ENCODE results near the gene ARHGAP8.

The ARHGAP8 gene

DNA sequence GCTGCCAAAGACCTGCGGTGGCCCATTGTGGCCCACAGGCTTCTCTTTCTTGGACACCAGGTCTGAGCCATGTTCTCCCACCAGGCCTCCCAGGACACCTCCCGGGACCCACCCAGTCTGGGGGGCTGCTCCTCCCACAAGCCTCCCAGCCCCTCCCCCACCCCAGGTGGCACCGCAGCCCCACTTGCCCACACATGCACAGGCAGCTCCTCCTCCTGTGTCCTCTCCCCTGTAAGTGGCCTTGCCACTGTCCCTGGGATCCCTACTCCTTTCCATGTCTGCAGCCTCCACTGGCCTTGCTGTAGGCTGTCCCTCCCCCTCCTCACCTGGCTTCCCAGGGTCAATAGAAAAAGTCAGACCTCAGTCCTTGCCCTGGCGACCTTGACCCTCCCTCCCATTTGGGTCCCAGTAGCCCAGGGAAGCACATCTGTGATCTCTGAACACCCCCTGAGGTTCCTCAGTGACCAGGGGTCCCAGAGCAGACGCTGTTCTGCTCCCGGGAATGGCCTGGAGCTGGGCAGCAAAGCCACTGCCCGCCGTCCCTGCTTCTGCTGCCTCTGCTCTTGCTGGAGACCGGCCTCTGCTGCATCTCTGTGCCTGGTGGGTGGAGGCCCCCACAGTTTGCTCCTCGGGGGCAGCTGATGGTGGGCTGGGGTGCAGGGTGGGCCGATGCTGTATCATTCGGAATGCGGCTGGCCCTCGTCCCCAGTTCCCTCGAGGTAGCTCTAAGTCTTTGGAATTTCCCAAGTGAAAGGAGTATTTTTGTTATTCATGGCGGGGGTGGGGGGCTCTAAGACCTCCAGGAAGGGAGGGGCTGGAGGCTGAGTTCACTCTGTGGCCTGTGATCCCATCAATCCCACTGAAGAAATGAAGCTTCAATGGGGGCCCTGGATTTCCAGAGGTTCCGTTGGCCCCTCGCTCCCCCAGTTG lies 43.6 kb downstream of the ARHGAP8 start:
- Histone ChIP-seq H3K4me2 (ENCODE audit: insufficient read depth, low read length, poor library complexity, severe bottlenecking) (no peak overlapping the region), H2BK12ac (ENCODE audit: low read length) (no peak overlapping the region), H4K91ac (ENCODE audit: low read depth, low read length, poor library complexity) (peak overlapping the region; percentile 73), H3K4me3 (ENCODE audit: low read length in 2 of 2) (no peak overlapping the region), H3K9ac (ENCODE audit: low read depth, low read length, poor library complexity) (peak overlapping the region; percentile 24), H3K9me3 (replicated peaks in 1 of 2; ENCODE audit: control insufficient read depth in 2 of 2, insufficient read depth in 1 of 2, low read depth in 1 of 2, low read length in 2 of 2) (no peaks in the 10 kb centered on the region), H3K27ac (replicated peaks; ENCODE audit: low read length) (no peak overlapping the region), H2AK5ac (ENCODE audit: low read depth, low read length) (no peak overlapping the region), H2BK120ac (ENCODE audit: low read depth, low read length) (no peak overlapping the region), H3K23ac (ENCODE audit: low read depth, low read length, poor library complexity) (peak overlapping the region; percentile 13), H3K18ac (ENCODE audit: low read length) (peak overlapping the region; percentile 68), H3K79me1 (ENCODE audit: low read depth, low read length) (no peaks in the 10 kb centered on the region), H3K14ac (ENCODE audit: low read length) (no peak overlapping the region), H3K4me1 (ENCODE audit: control insufficient read depth in 2 of 2, insufficient read depth in 1 of 2, low read depth in 1 of 2, low read length in 2 of 2) (peaks cover 0 to 7% of the 10 kb centered on the region in 2 donors), H3K36me3 (replicated peaks in 1 of 2; ENCODE audit: control insufficient read depth in 2 of 2, insufficient read depth in 2 of 2, low read length in 2 of 2) (no peaks in the 10 kb centered on the region), H3K27me3 (ENCODE audit: control insufficient read depth in 3 of 3, insufficient read depth in 3 of 3, low read depth in 1 of 3, low read length in 3 of 3) (peaks cover 0 to 8% (median 0%) of the 10 kb centered on the region in 3 experiments), H2BK5ac (ENCODE audit: low read length) (no peak overlapping the region), H4K8ac (ENCODE audit: low read depth, low read length) (no peak overlapping the region), H2AFZ (ENCODE audit: low read length) (no peak overlapping the region), H2BK15ac (ENCODE audit: low read length) (peak overlapping the region; percentile 25), H3K4ac (ENCODE audit: low read length) (no peak overlapping the region)
- no CpG with 5 or more reads among the region's 18 CpGs for WGBS, 2 donors (ENCODE audit: extremely low coverage in 2 of 2, insufficient read length in 2 of 2, insufficient replicate concordance in 1 of 2)
- no peak for DNase-seq (ENCODE audit: low spot score)

GRCh38 chr22:44797181-44797725 lies 44.9 kb downstream of the ARHGAP8 start:
- H2BK120ac ChIP-seq (ENCODE audit: low read depth, low read length): no peak overlapping the region
- peaks cover 0 to 8% (median 0%) of the 10 kb centered on the region in 3 experiments for H3K27me3 ChIP-seq (ENCODE audit: control insufficient read depth in 3 of 3, insufficient read depth in 3 of 3, low read depth in 1 of 3, low read length in 3 of 3)
- H4K91ac ChIP-seq (ENCODE audit: low read depth, low read length, poor library complexity): no peak overlapping the region
- no peak overlapping the region for H4K8ac ChIP-seq (ENCODE audit: low read depth, low read length)
- no peak overlapping the region for H3K27ac ChIP-seq (replicated peaks; ENCODE audit: low read length)
- no peak overlapping the region for H2BK12ac ChIP-seq (ENCODE audit: low read length)
- peaks cover 0 to 7% of the 10 kb centered on the region in 2 donors for H3K4me1 ChIP-seq (ENCODE audit: control insufficient read depth in 2 of 2, insufficient read depth in 1 of 2, low read depth in 1 of 2, low read length in 2 of 2)
- no peaks in the 10 kb centered on the region for H3K9me3 ChIP-seq (replicated peaks in 1 of 2; ENCODE audit: control insufficient read depth in 2 of 2, insufficient read depth in 1 of 2, low read depth in 1 of 2, low read length in 2 of 2)
- H3K23ac ChIP-seq (ENCODE audit: low read depth, low read length, poor library complexity): no peak overlapping the region
- H2AFZ ChIP-seq (ENCODE audit: low read length): no peak overlapping the region
- H3K79me1 ChIP-seq (ENCODE audit: low read depth, low read length): no peaks in the 10 kb centered on the region
- peak overlapping the region; percentile 56 for H3K14ac ChIP-seq (ENCODE audit: low read length)
- no peak overlapping the region for H2AK5ac ChIP-seq (ENCODE audit: low read depth, low read length)
- WGBS, 2 donors (ENCODE audit: extremely low coverage in 2 of 2, insufficient read length in 2 of 2, insufficient replicate concordance in 1 of 2): no CpG with 5 or more reads among the region's 9 CpGs
- H3K36me3 ChIP-seq (replicated peaks in 1 of 2; ENCODE audit: control insufficient read depth in 2 of 2, insufficient read depth in 2 of 2, low read length in 2 of 2): no peaks in the 10 kb centered on the region
- no peak overlapping the region for H2BK15ac ChIP-seq (ENCODE audit: low read length)
- H3K18ac ChIP-seq (ENCODE audit: low read length): peak overlapping the region; percentile 57
- H3K4me2 ChIP-seq (ENCODE audit: insufficient read depth, low read length, poor library complexity, severe bottlenecking): no peak overlapping the region
- no peak overlapping the region for H2BK5ac ChIP-seq (ENCODE audit: low read length)
- H3K4me3 ChIP-seq (ENCODE audit: low read length in 2 of 2): no peak overlapping the region
- no peak for DNase-seq (ENCODE audit: low spot score)
- H3K9ac ChIP-seq (ENCODE audit: low read depth, low read length, poor library complexity): no peak overlapping the region
- H3K4ac ChIP-seq (ENCODE audit: low read length): no peak overlapping the region

DNA sequence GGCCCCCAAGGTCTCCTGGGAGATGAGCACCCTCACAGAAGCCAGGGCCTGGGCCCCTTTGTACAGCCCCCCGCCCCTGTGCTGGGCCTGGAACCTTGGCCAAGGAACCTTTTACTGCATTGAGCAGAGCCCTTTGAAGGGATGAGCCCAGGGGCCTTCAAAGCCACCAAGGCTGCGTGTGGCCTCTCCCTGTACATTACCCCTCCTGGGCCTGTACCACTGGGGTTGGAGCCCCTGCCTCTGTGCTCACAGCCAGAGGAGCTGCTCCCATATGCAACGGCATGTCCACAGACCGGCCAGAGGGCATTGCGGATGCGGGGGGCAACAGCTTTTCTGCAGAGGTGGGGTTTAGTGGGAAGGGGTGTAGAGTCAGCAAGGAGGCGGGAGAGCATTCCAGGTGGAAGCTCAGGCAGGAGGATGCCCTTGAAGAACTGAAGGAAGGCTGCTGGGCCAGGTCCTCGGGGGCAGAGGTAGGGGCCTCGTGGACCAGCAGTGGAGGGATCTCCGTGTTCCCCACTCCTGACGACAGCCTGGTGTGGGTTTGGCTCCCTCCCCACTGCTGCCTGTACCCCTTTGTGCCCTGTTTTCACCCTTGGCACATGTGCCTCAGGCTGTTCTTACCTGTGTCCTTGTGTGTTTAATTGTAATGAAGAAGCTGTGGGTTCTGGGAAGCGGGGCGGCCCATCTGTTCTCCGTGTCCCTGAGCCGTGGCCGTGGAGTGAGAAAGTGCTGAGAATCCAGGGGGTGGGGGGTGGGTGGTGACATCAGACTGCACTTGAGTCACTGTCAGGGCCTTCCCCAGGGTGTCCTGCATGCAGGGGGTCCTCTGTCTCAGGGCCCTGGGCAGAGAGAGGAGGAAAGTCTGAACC lies 46.9 kb downstream of the ARHGAP8 start:
- DNase-seq (ENCODE audit: low spot score): no peak
- H3K27me3 ChIP-seq (ENCODE audit: control insufficient read depth in 3 of 3, insufficient read depth in 3 of 3, low read depth in 1 of 3, low read length in 3 of 3): peaks cover 0 to 4% (median 0%) of the 10 kb centered on the region in 3 experiments
- peak overlapping the region; percentile 56 for H3K14ac ChIP-seq (ENCODE audit: low read length)
- peak overlapping the region; percentile 61 for H2AK5ac ChIP-seq (ENCODE audit: low read depth, low read length)
- H3K4me3 ChIP-seq (ENCODE audit: low read length in 2 of 2): no peak overlapping the region
- no peak overlapping the region for H3K4ac ChIP-seq (ENCODE audit: low read length)
- H2BK15ac ChIP-seq (ENCODE audit: low read length): no peak overlapping the region
- no peak overlapping the region for H3K27ac ChIP-seq (replicated peaks; ENCODE audit: low read length)
- peaks cover 0 to 9% of the 10 kb centered on the region in 2 donors for H3K4me1 ChIP-seq (ENCODE audit: control insufficient read depth in 2 of 2, insufficient read depth in 1 of 2, low read depth in 1 of 2, low read length in 2 of 2)
- peak overlapping the region; percentile 89 for H3K23ac ChIP-seq (ENCODE audit: low read depth, low read length, poor library complexity)
- H2BK12ac ChIP-seq (ENCODE audit: low read length): peak overlapping the region; percentile 90
- no peak overlapping the region for H2AFZ ChIP-seq (ENCODE audit: low read length)
- no peak overlapping the region for H2BK120ac ChIP-seq (ENCODE audit: low read depth, low read length)
- no peak overlapping the region for H3K9ac ChIP-seq (ENCODE audit: low read depth, low read length, poor library complexity)
- WGBS, 2 donors (ENCODE audit: extremely low coverage in 2 of 2, insufficient read length in 2 of 2, insufficient replicate concordance in 1 of 2): no CpG with 5 or more reads among the region's 16 CpGs
- H3K9me3 ChIP-seq (replicated peaks in 1 of 2; ENCODE audit: control insufficient read depth in 2 of 2, insufficient read depth in 1 of 2, low read depth in 1 of 2, low read length in 2 of 2): no peaks in the 10 kb centered on the region
- H4K91ac ChIP-seq (ENCODE audit: low read depth, low read length, poor library complexity): no peak overlapping the region
- no peaks in the 10 kb centered on the region for H3K79me1 ChIP-seq (ENCODE audit: low read depth, low read length)
- peak overlapping the region; percentile 76 for H3K18ac ChIP-seq (ENCODE audit: low read length)
- H2BK5ac ChIP-seq (ENCODE audit: low read length): peak overlapping the region; percentile 90
- peak overlapping the region; percentile 2 for H3K4me2 ChIP-seq (ENCODE audit: insufficient read depth, low read length, poor library complexity, severe bottlenecking)
- H3K36me3 ChIP-seq (replicated peaks in 1 of 2; ENCODE audit: control insufficient read depth in 2 of 2, insufficient read depth in 2 of 2, low read length in 2 of 2): no peaks in the 10 kb centered on the region
- peak overlapping the region; percentile 43 for H4K8ac ChIP-seq (ENCODE audit: low read depth, low read length)

All from neuronal stem cell (in vitro differentiated cells).